Brain pericyte (primary cell): ENCODE measurements around the gene PIK3C2G.
"Not testable (repeated sequence)": the region's sequence is repeated elsewhere in the genome, so short reads cannot be mapped to it uniquely, and the experiment has no call there.

Experiments
- DNase-seq: peaks from one replicate; pipeline ENCODE4 v3.0.0-alpha.2; 2012; ENCODE audit warnings: low read depth, low spot score

The PIK3C2G gene

GRCh38 chr12:18468246-18469075 is 207.1 kb downstream of the PIK3C2G start:
- DNase-seq = no peak

- DNase-seq = no peak
Measured at GRCh38 chr12:18470251-18470650, 208.9 kb downstream of the PIK3C2G start.

- no peak for DNase-seq
Measured at GRCh38 chr12:18472304-18472703, 211.0 kb downstream of the PIK3C2G start.

GRCh38 chr12:18472806-18473205 is 211.5 kb downstream of the PIK3C2G start:
- no peak for DNase-seq

GRCh38 chr12:18476861-18477260 is 215.5 kb downstream of the PIK3C2G start:
- DNase-seq = no peak

- no peak for DNase-seq
Measured at GRCh38 chr12:18479256-18479655, 217.9 kb downstream of the PIK3C2G start.

GRCh38 chr12:18482601-18483120 is 221.3 kb downstream of the PIK3C2G start:
- DNase-seq = no peak

- DNase-seq = no peak
Measured at GRCh38 chr12:18483698-18484325, 222.5 kb downstream of the PIK3C2G start.

GRCh38 chr12:18486036-18486435 is 224.7 kb downstream of the PIK3C2G start:
- no peak for DNase-seq

- DNase-seq = no peak
Measured at GRCh38 chr12:18487509-18487908, 226.2 kb downstream of the PIK3C2G start.

GRCh38 chr12:18492372-18493025 is 231.2 kb downstream of the PIK3C2G start:
- DNase-seq = no peak

GRCh38 chr12:18496156-18496555 is 234.8 kb downstream of the PIK3C2G start:
- DNase-seq = no peak

GRCh38 chr12:18500160-18500574 is 238.8 kb downstream of the PIK3C2G start:
- DNase-seq = not testable (repeated sequence)

- DNase-seq = not testable (repeated sequence)
Measured at GRCh38 chr12:18500736-18501135, 239.4 kb downstream of the PIK3C2G start.

GRCh38 chr12:18502422-18502968 is 241.2 kb downstream of the PIK3C2G start:
- DNase-seq = no peak

GRCh38 chr12:18521461-18521860 is 260.1 kb downstream of the PIK3C2G start:
- DNase-seq = no peak

- DNase-seq = no peak
Measured at GRCh38 chr12:18522806-18523205, 261.5 kb downstream of the PIK3C2G start.

GRCh38 chr12:18542497-18542896 is 281.2 kb downstream of the PIK3C2G start:
- not testable (repeated sequence) for DNase-seq

GRCh38 chr12:18546399-18546798 is 285.1 kb downstream of the PIK3C2G start:
- no peak for DNase-seq

GRCh38 chr12:18549598-18549997 is 288.3 kb downstream of the PIK3C2G start:
- no peak for DNase-seq

GRCh38 chr12:18551106-18551505 is 289.8 kb downstream of the PIK3C2G start:
- DNase-seq = no peak

GRCh38 chr12:18551701-18552100 is 290.4 kb downstream of the PIK3C2G start:
- DNase-seq = no peak
